ENCODE measurements around the gene CELF1.

GRCh38 chr11:47534704-47535251 lies 18.2 kb downstream of the CELF1 start:
- TF ChIP-seq, protein P1, sequence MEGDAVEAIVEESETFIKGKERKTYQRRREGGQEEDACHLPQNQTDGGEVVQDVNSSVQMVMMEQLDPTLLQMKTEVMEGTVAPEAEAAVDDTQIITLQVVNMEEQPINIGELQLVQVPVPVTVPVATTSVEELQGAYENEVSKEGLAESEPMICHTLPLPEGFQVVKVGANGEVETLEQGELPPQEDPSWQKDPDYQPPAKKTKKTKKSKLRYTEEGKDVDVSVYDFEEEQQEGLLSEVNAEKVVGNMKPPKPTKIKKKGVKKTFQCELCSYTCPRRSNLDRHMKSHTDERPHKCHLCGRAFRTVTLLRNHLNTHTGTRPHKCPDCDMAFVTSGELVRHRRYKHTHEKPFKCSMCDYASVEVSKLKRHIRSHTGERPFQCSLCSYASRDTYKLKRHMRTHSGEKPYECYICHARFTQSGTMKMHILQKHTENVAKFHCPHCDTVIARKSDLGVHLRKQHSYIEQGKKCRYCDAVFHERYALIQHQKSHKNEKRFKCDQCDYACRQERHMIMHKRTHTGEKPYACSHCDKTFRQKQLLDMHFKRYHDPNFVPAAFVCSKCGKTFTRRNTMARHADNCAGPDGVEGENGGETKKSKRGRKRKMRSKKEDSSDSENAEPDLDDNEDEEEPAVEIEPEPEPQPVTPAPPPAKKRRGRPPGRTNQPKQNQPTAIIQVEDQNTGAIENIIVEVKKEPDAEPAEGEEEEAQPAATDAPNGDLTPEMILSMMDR (conservative IDR thresholded peaks at IDR 0.05): no peak
- TF ChIP-seq ZFX (IDR thresholded peaks at IDR 0.05): no peak

Data from C4-2B (cell line).